ENCODE measurements around the gene MRPS33. TPM values are rescaled to one million over a fixed set of nuclear protein-coding genes. Genes with fewer than 3 reads are reported as not detected.

Gene MRPS33
- total RNA-seq, 2 experiments from 2014 or later = 95.5 to 101 TPM

GRCh38 chr7:141001546-141001945 is 13.2 kb downstream of the MRPS33 start:
- Mint-ChIP-seq H3K27me3 (peaks cover under 1% of the 10 kb centered on the region), H3K9me3 (no peaks in the 10 kb centered on the region), H3K4me3 (no peak overlapping the region), H3K27ac (no peak overlapping the region), H3K4me1 (ENCODE audit: low read depth) (peaks cover 8% of the 10 kb centered on the region), H3K36me3 (ENCODE audit: low read depth) (peaks cover 10% of the 10 kb centered on the region)
- DNase-seq (no peak), ATAC-seq (no peak)
- TF ChIP-seq CTCF (IDR thresholded peaks at IDR 0.05) = no peak
- CTCF ChIA-PET = interaction anchor here (1.1 kb wide), 1 partner anchor 191 kb away, joined by 4 read pairs; no protein-coding TSS in a partner anchor
- intact Hi-C loops (cut with micrococcal nuclease) = no loop called here
- POLR2A ChIA-PET = no interaction called here

- no peak for ATAC-seq
- CTCF ChIA-PET = interaction anchor here (1.1 kb wide), 1 partner anchor 190 kb away, joined by 4 read pairs; no protein-coding TSS in a partner anchor
Observed at GRCh38 chr7:141001122-141001521, 13.6 kb downstream of the MRPS33 start.

GRCh38 chr7:140998715-140999114 is 16.0 kb downstream of the MRPS33 start:
- ChIA-PET POLR2A (no interaction called here), CTCF (no interaction called here)
- H3K9me3 Mint-ChIP-seq = no peaks in the 10 kb centered on the region
- no peaks in the 10 kb centered on the region for H3K4me1 Mint-ChIP-seq (ENCODE audit: low read depth)
- H3K4me3 Mint-ChIP-seq = no peak overlapping the region
- intact Hi-C loops (cut with micrococcal nuclease) = no loop called here
- DNase-seq = no peak
- TF ChIP-seq CTCF (IDR thresholded peaks at IDR 0.05) = no peak
- no peak for ATAC-seq
- peaks cover 3% of the 10 kb centered on the region for H3K27me3 Mint-ChIP-seq
- no peaks in the 10 kb centered on the region for H3K36me3 Mint-ChIP-seq (ENCODE audit: low read depth)
- H3K27ac Mint-ChIP-seq = no peak overlapping the region

More at GRCh38 chr7:141001122-141001521, 13.6 kb downstream of the MRPS33 start:
- Mint-ChIP-seq H3K36me3 (ENCODE audit: low read depth) (peaks cover 7% of the 10 kb centered on the region), H3K9me3 (no peaks in the 10 kb centered on the region), H3K27me3 (peaks cover 3% of the 10 kb centered on the region), H3K4me1 (ENCODE audit: low read depth) (peaks cover 5% of the 10 kb centered on the region), H3K27ac (no peak overlapping the region), H3K4me3 (no peak overlapping the region)
- no peak for DNase-seq
- no peak for TF ChIP-seq CTCF (IDR thresholded peaks at IDR 0.05)
- intact Hi-C loops (cut with micrococcal nuclease) = no loop called here
- POLR2A ChIA-PET = no interaction called here

GRCh38 chr7:140992422-140992821 is 22.3 kb downstream of the MRPS33 start:
- POLR2A ChIA-PET = no interaction called here
- intact Hi-C loops (cut with micrococcal nuclease) = no loop called here
- TF ChIP-seq CTCF (IDR thresholded peaks at IDR 0.05) = no peak
- H3K27ac Mint-ChIP-seq = no peak overlapping the region
- H3K27me3 Mint-ChIP-seq = peaks cover 3% of the 10 kb centered on the region
- no peak overlapping the region for H3K4me3 Mint-ChIP-seq
- ATAC-seq (no peak), DNase-seq (no peak)
- no peaks in the 10 kb centered on the region for H3K36me3 Mint-ChIP-seq (ENCODE audit: low read depth)
- CTCF ChIA-PET = interaction anchor here (1.2 to 1.7 kb wide), 2 partner anchors 10 to 11 kb away, joined by 3 to 5 read pairs; no protein-coding TSS in a partner anchor
- no peaks in the 10 kb centered on the region for H3K9me3 Mint-ChIP-seq
- H3K4me1 Mint-ChIP-seq (ENCODE audit: low read depth) = no peaks in the 10 kb centered on the region

GRCh38 chr7:140990193-140990962 is 24.4 kb downstream of the MRPS33 start:
- no peaks in the 10 kb centered on the region for H3K27me3 Mint-ChIP-seq
- intact Hi-C loops (cut with micrococcal nuclease) = no loop called here
- CTCF ChIA-PET = no interaction called here

More at GRCh38 chr7:140990193-140990962, 24.4 kb downstream of the MRPS33 start:
- H3K4me3 Mint-ChIP-seq = no peak overlapping the region
- TF ChIP-seq CTCF (IDR thresholded peaks at IDR 0.05) = no peak
- H3K27ac Mint-ChIP-seq = no peak overlapping the region
- no peaks in the 10 kb centered on the region for H3K4me1 Mint-ChIP-seq (ENCODE audit: low read depth)
- ATAC-seq (no peak), DNase-seq (no peak)
- no peaks in the 10 kb centered on the region for H3K36me3 Mint-ChIP-seq (ENCODE audit: low read depth)
- POLR2A ChIA-PET = no interaction called here
- H3K9me3 Mint-ChIP-seq = no peaks in the 10 kb centered on the region

Measured in activated CD8-positive, alpha-beta T cell treated with anti-CD3 and anti-CD28 coated beads for 36 hours (primary cell).